AG09309 (cell line): ENCODE measurements around the gene PITPNC1.

ENCODE experiments used
- DNase-seq: peaks from one replicate; pipeline ENCODE4 v3.0.0-alpha.2; 2010; ENCODE audit warnings: low read depth
- H3K4me3 ChIP-seq: 2 replicates; pipeline ENCODE4 v1.5.1; 2011; ENCODE audit warnings: mild to moderate bottlenecking, low read depth, low read length, moderate library complexity; ENCODE audit not compliant: control insufficient read depth
- CTCF ChIP-seq: IDR thresholded peaks from 2 replicates; pipeline ENCODE4 v1.5.1; 2011; ENCODE audit warnings: mild to moderate bottlenecking, low read depth, low read length, inconsistent platforms; ENCODE audit not compliant: insufficient read depth, control insufficient read depth; ENCODE audit errors: missing control alignments

The PITPNC1 gene

GRCh38 chr17:67549820-67550219 lies 172.7 kb downstream of the PITPNC1 start:
- H3K4me3 ChIP-seq = no peak overlapping the region
- no peak for DNase-seq
- TF ChIP-seq CTCF = no peak

- no peak overlapping the region for H3K4me3 ChIP-seq
- no peak for DNase-seq
- TF ChIP-seq CTCF = no peak
Observed at GRCh38 chr17:67554634-67555033, 177.6 kb downstream of the PITPNC1 start.

- TF ChIP-seq CTCF = no peak
- DNase-seq = no peak
- H3K4me3 ChIP-seq = no peak overlapping the region
Observed at GRCh38 chr17:67555855-67556254, 178.8 kb downstream of the PITPNC1 start.

GRCh38 chr17:67557052-67557845 lies 180.2 kb downstream of the PITPNC1 start:
- H3K4me3 ChIP-seq = no peak overlapping the region
- TF ChIP-seq CTCF = no peak
- no peak for DNase-seq

- DNase-seq = peak; percentile 47
- TF ChIP-seq CTCF = no peak
- no peak overlapping the region for H3K4me3 ChIP-seq
Observed at GRCh38 chr17:67557921-67558320, 180.8 kb downstream of the PITPNC1 start.

- TF ChIP-seq CTCF = no peak
- H3K4me3 ChIP-seq = no peak overlapping the region
- peak; percentile 41 for DNase-seq
Observed at GRCh38 chr17:67558740-67559380, 181.8 kb downstream of the PITPNC1 start.
